HepG2 (cell line): ENCODE results near the gene DCUN1D3. TPM values are rescaled to one million over a fixed set of nuclear protein-coding genes. Genes with fewer than 3 reads are reported as not detected.

Experiments
- ARID2 ChIP-seq: sonication (generic); formaldehyde crosslinking; IDR thresholded peaks from 2 replicates; pipeline ENCODE4 v1.8.1; 2022; ENCODE audit warnings: mild to moderate bottlenecking, missing genetic modification reagents, borderline replicate concordance
- ETS1 ChIP-seq: sonication (generic); formaldehyde crosslinking; IDR thresholded peaks from 2 replicates; pipeline ENCODE4 v1.4.0; 2020; ENCODE audit warnings: missing genetic modification reagents
- FOXP1 ChIP-seq, 2 experiments: fragments of 450-650 bp in 1 of 2; IDR thresholded peaks; 2 replicates each; pipeline ENCODE4 v1.6.1; 2017 to 2018; ENCODE audit warnings: antibody characterized with exemption in 1 of 2
- KAT2B ChIP-seq: fragments of 150-350 bp; IDR thresholded peaks from 2 replicates; pipeline ENCODE4 v1.6.1; 2014; ENCODE audit warnings: low read depth, low read length, borderline replicate concordance
- KLF11 ChIP-seq: IDR thresholded peaks from 2 replicates; pipeline ENCODE4 v1.6.1; 2016; ENCODE audit warnings: missing compliant biosample characterization
- MAF1 ChIP-seq: sonication (generic); formaldehyde crosslinking; IDR thresholded peaks from 2 replicates; pipeline ENCODE4 v1.5.0; 2020; ENCODE audit warnings: missing genetic modification reagents, borderline replicate concordance
- NFE2L2 ChIP-seq: fragments of 150-350 bp; IDR thresholded peaks from 2 replicates; pipeline ENCODE4 v1.6.1; 2014; ENCODE audit warnings: low read length
- NR2C2 ChIP-seq: sonication (generic); formaldehyde crosslinking; IDR thresholded peaks from 2 replicates; pipeline ENCODE4 v1.4.0; 2020; ENCODE audit warnings: missing genetic modification reagents, mild to moderate bottlenecking, moderate library complexity, borderline replicate concordance
- PAX8 ChIP-seq: sonication (generic); formaldehyde crosslinking; IDR thresholded peaks from 2 replicates; pipeline ENCODE4 v1.8.0; 2022; ENCODE audit warnings: mild to moderate bottlenecking, missing genetic modification reagents, borderline replicate concordance
- SAP130 ChIP-seq: IDR thresholded peaks from 2 replicates; pipeline ENCODE4 v1.6.1; 2016; ENCODE audit warnings: low read depth
- SPEN ChIP-seq: sonication (generic); formaldehyde crosslinking; IDR thresholded peaks from 2 replicates; pipeline ENCODE4 v1.5.1; 2020; ENCODE audit warnings: low read depth, mild to moderate bottlenecking, missing genetic modification reagents
- ZFP90 ChIP-seq: sonication (generic); formaldehyde crosslinking; IDR thresholded peaks from 2 replicates; pipeline ENCODE4 v1.8.0; 2022; ENCODE audit warnings: missing genetic modification reagents, mild to moderate bottlenecking, inconsistent platforms, borderline replicate concordance
- ZNF552 ChIP-seq: sonication (generic); formaldehyde crosslinking; IDR thresholded peaks from 2 replicates; pipeline ENCODE4 v1.9.0; 2022; ENCODE audit warnings: missing genetic modification reagents, mild to moderate bottlenecking, borderline replicate concordance
- ZNF570 ChIP-seq: sonication (generic); formaldehyde crosslinking; IDR thresholded peaks from 2 replicates; pipeline ENCODE4 v1.4.0; 2020; ENCODE audit warnings: mild to moderate bottlenecking, missing genetic modification reagents, borderline replicate concordance
- ZNF607 ChIP-seq: sonication (generic); formaldehyde crosslinking; IDR thresholded peaks from 2 replicates; pipeline ENCODE4 v1.5.1; 2020; ENCODE audit warnings: missing genetic modification reagents, mild to moderate bottlenecking, borderline replicate concordance
- ZNF646 ChIP-seq: sonication (generic); formaldehyde crosslinking; IDR thresholded peaks from 2 replicates; pipeline ENCODE4 v1.9.0; 2021; ENCODE audit warnings: mild to moderate bottlenecking, missing genetic modification reagents
- polyA plus RNA-seq, 8 experiments: library from polyadenylated mRNA; depleted of rRNA in 3 of 8; stranded (reverse) in 7 of 8; unstranded in 1 of 8; fragments of >200 nt; fragmentation: Illumina TruSeq in 4 of 8; extraction: Trizol in 4 of 8; gene quantifications; 2 replicates each; pipeline versions ENCODE4 v1.2.1 to v1.2.3, GENCODE V29; 2011 to 2016; ENCODE audit warnings: low read depth in 4 of 8, missing spikeins in 1 of 8, mixed read lengths in 1 of 8; ENCODE audit not compliant: insufficient read depth in 1 of 8
- total RNA-seq, 5 experiments: library from RNA; depleted of rRNA; stranded (reverse); fragments of >200 nt; fragmentation: Illumina TruSeq; extraction: Trizol; gene quantifications; 2 replicates each; pipeline ENCODE4 v1.2.3, GENCODE V29; 2016; ENCODE audit warnings: low read depth in 1 of 5
- TF ChIP-seq, protein P1 (sequence below): sonication (generic); formaldehyde crosslinking; IDR thresholded peaks from 2 replicates; pipeline ENCODE4 v1.5.1; 2020; ENCODE audit warnings: missing genetic modification reagents, mild to moderate bottlenecking, borderline replicate concordance
- TF ChIP-seq, protein P2 (sequence below): sonication (generic); formaldehyde crosslinking; IDR thresholded peaks from 2 replicates; pipeline ENCODE4 v1.4.0; 2020; ENCODE audit warnings: missing genetic modification reagents, borderline replicate concordance

Gene DCUN1D3
- total and polyA plus RNA-seq, 2 of the 13 experiments (the other 11 are each of a cell fraction or from before 2014, with no cell fraction given): 5.0 to 19.3 TPM

GRCh38 chr16:20874088-20874581 is 26.0 kb downstream of the DCUN1D3 start (continued):
- TF ChIP-seq, protein P1, sequence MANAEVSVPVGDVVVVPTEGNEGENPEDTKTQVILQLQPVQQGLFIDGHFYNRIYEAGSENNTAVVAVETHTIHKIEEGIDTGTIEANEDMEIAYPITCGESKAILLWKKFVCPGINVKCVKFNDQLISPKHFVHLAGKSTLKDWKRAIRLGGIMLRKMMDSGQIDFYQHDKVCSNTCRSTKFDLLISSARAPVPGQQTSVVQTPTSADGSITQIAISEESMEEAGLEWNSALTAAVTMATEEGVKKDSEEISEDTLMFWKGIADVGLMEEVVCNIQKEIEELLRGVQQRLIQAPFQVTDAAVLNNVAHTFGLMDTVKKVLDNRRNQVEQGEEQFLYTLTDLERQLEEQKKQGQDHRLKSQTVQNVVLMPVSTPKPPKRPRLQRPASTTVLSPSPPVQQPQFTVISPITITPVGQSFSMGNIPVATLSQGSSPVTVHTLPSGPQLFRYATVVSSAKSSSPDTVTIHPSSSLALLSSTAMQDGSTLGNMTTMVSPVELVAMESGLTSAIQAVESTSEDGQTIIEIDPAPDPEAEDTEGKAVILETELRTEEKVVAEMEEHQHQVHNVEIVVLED: no peak
- no peak for TF ChIP-seq ZNF552 (CRISPR knock-in tag)
- TF ChIP-seq, protein P2, sequence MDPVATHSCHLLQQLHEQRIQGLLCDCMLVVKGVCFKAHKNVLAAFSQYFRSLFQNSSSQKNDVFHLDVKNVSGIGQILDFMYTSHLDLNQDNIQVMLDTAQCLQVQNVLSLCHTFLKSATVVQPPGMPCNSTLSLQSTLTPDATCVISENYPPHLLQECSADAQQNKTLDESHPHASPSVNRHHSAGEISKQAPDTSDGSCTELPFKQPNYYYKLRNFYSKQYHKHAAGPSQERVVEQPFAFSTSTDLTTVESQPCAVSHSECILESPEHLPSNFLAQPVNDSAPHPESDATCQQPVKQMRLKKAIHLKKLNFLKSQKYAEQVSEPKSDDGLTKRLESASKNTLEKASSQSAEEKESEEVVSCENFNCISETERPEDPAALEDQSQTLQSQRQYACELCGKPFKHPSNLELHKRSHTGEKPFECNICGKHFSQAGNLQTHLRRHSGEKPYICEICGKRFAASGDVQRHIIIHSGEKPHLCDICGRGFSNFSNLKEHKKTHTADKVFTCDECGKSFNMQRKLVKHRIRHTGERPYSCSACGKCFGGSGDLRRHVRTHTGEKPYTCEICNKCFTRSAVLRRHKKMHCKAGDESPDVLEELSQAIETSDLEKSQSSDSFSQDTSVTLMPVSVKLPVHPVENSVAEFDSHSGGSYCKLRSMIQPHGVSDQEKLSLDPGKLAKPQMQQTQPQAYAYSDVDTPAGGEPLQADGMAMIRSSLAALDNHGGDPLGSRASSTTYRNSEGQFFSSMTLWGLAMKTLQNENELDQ (CRISPR knock-in tag): no peak
- TF ChIP-seq KAT2B: no peak
- TF ChIP-seq NR2C2 (CRISPR knock-in tag): 0 out of 2 replicates have a peak, but pooled peaks have one; percentile 36
- no peak for TF ChIP-seq MAF1 (CRISPR knock-in tag)
- no peak for TF ChIP-seq ETS1
- no peak for TF ChIP-seq ZFP90
- no peak for TF ChIP-seq PAX8 (CRISPR knock-in tag)
- TF ChIP-seq ZNF570 (CRISPR knock-in tag): no peak
- no peak for TF ChIP-seq SAP130 (CRISPR knock-in tag)
- no peak for TF ChIP-seq SPEN
- no peak for TF ChIP-seq ZNF646 (CRISPR knock-in tag)
- TF ChIP-seq ZNF607 (CRISPR knock-in tag): 0 out of 2 replicates have a peak, but pooled peaks have one; percentile 41
- TF ChIP-seq ARID2 (CRISPR knock-in tag): no peak
- no peak for TF ChIP-seq KLF11 (CRISPR knock-in tag)
- TF ChIP-seq NFE2L2: no peak
- no peak for TF ChIP-seq FOXP1 (IDR thresholded peaks at IDR 0.05)
- no peak for TF ChIP-seq FOXP1 (CRISPR knock-in tag; IDR thresholded peaks at IDR 0.05)
